ENCODE data around the gene GXYLT1. TPM values are rescaled to one million over a fixed set of nuclear protein-coding genes. Genes with fewer than 3 reads are reported as not detected.

GXYLT1 gene
- total and polyA plus RNA-seq, 2 of the 13 experiments (the other 11 are each of a cell fraction or from before 2014, with no cell fraction given) = 7.8 to 17.0 TPM

- TF ChIP-seq DZIP1 (CRISPR knock-in tag; IDR thresholded peaks at IDR 0.05) = peak; percentile 79
- TF ChIP-seq FOXJ3 (CRISPR knock-in tag; IDR thresholded peaks at IDR 0.05; ENCODE audit: borderline replicate concordance) = no peak
- TF ChIP-seq ZNF331 (CRISPR knock-in tag; IDR thresholded peaks at IDR 0.05) = peak; percentile 90
- no peak for TF ChIP-seq ZNF382 (CRISPR knock-in tag; IDR thresholded peaks at IDR 0.05; ENCODE audit: borderline replicate concordance)
- no peak for TF ChIP-seq PREB (CRISPR knock-in tag; IDR thresholded peaks at IDR 0.05)
- peak; percentile 11; the same call in 1 of the 2 replicates for TF ChIP-seq FOSL2 (CRISPR knock-in tag; IDR thresholded peaks at IDR 0.05)
- TF ChIP-seq RNF219 (CRISPR knock-in tag; IDR thresholded peaks at IDR 0.05) = no peak
- TF ChIP-seq SKIL (CRISPR knock-in tag; IDR thresholded peaks at IDR 0.05; ENCODE audit: borderline replicate concordance) = peak; percentile 93
- TF ChIP-seq MNT (IDR thresholded peaks at IDR 0.05) = no peak
- peak; percentile 41; the same call in 1 of the 2 replicates for TF ChIP-seq HDAC2 (CRISPR knock-in tag; IDR thresholded peaks at IDR 0.05)
- peak; percentile 96 for TF ChIP-seq TFDP2 (CRISPR knock-in tag; IDR thresholded peaks at IDR 0.05)
- no peak; the same call in 1 of the 2 replicates for TF ChIP-seq ZNF275 (CRISPR knock-in tag; IDR thresholded peaks at IDR 0.05; ENCODE audit: borderline replicate concordance)
Observed at GRCh38 chr12:42144408-42145196, at the start of gene GXYLT1 (continued).

All from HepG2 (cell line).